HG03575 (cell line): Measurements from ENCODE around the gene MLYCD.

ENCODE experiments used
- ATAC-seq: cut with Tn5 transposase; IDR thresholded peaks from one replicate; pipeline ENCODE4 v1.9.1; 2021; ENCODE audit not compliant: unreplicated experiment, insufficient number of reproducible peaks, low FRiP score; ENCODE audit errors: extremely low read depth

The MLYCD gene

DNA sequence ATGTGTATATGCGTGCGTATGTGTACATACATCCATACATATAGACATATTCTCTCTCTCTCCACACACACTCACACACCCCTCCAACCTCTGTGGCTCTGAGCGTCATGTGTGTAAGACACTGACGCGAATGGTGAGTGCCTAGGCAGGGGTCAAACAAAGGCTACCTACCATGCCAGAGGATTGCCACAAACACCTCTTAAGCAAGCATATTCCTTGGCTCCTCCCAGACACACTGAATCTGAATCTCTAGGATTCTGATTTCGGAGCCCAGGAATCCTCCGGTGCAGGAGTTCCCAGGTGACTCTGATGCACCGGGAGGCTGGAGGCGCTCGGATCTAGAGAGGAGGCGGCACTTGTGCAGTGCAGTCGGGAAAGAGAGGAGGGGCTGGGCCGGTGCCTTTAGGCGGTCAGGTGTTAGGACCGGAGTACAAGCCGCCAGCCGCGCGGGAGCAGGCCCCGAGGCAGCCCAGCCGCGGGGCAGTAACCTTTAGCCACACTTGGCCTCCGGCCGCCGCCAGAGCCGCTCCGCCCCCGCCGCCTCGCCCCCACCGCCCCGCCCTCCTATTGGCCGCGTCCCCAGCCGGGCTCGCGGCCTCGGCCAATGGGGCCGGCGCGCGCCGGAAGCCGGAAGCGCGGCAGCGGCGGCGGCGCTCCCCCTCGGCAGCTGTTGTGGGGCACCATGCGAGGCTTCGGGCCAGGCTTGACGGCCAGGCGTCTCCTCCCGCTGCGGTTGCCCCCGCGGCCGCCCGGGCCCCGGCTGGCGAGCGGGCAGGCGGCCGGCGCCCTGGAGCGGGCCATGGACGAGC, at the start of gene MLYCD:
Gene MLYCD (plus strand): TSS at position 653 of the 809 bp plus-strand sequence. CDS start 30 bp downstream, at position 683.
- no peak for ATAC-seq

GRCh38 chr16:83849421-83849820, 49.5 kb upstream of the MLYCD start:
- no peak for ATAC-seq

DNA sequence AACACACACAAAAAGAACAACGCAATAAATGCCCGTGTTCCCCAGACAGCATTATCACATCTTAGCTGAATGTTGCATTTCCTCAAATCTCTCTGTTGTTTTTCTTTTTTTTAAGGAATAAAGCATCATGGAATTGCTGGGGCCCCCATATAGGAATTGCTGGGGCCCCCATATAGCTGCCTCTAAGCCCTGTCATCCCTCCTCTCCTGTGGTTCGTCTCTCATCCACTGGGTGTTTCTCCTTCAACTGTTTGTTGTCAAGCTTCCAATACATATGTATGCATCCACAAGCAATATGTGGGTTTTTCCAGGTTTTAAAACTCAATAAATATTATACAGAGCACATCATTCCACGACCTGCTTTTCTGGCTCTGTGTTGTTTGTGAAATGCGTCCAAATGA, 48.0 kb upstream of the MLYCD start:
- ATAC-seq, result no peak

DNA sequence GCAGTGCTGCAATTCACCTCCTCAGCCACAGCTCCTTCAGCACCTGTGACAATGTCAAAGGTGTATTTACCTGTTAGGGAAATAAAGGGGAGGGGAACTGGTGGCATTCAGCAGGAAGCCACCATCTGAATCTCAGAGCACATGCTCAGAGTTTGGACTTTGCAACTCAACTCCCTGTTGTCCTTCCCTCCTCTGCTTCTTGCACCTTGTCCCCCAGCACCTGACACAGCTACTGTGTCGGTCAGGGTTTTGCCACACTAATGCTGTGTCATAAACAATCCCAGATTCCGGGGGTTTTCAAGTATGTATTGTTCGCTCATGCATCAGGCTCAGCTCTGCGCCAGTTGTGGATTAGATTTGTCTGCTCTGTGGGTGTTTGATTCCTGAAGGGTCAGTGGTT, 47.4 kb upstream of the MLYCD start:
- no peak for ATAC-seq

- no peak for ATAC-seq
Measured at GRCh38 chr16:83852774-83853173, 46.1 kb upstream of the MLYCD start.

GRCh38 chr16:83853834-83854233, 45.1 kb upstream of the MLYCD start:
- ATAC-seq, result no peak

DNA sequence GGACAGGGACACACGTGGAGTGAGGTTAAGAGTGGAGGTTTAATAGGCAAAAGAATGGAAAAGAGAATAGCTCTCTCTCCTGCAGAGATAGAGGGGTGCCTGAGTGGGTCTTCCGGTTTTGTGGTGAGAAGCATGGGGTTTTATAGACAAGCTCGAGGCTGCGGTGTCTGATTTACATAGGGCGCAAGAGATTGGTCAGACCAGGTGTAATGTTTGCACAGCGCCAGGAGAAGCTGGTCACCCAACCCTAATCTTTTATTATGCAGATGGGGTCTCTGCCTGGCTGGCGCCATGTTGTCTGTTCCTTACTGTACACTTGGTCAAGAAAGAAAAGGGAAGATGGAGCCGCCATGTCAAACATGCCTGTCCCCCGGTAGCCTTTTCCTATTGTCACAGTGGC, 44.5 kb upstream of the MLYCD start:
- ATAC-seq, result no peak

GRCh38 chr16:83856792-83857191, 42.1 kb upstream of the MLYCD start:
- no peak for ATAC-seq

DNA sequence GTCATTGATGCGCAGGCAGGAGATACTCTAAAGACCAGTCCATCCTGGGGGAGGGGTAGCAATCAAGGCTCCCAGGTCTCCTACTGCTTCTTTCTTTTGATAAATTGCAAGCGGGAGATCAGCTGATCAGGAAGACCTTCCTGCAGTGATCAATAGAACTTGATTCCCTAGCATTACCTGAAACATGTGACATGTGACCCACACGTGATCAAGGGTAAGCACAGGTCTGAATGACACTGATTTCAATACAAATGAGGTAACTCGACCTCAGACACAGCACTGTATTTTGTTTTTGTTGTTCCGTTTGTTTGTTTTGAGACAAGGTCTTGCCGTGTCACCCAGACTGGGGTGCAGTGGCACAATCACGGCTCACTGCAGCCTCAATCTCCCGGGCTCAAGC, 39.6 kb upstream of the MLYCD start:
- no peak for ATAC-seq

- no peak for ATAC-seq
Measured at GRCh38 chr16:83862661-83863060, 36.3 kb upstream of the MLYCD start.

DNA sequence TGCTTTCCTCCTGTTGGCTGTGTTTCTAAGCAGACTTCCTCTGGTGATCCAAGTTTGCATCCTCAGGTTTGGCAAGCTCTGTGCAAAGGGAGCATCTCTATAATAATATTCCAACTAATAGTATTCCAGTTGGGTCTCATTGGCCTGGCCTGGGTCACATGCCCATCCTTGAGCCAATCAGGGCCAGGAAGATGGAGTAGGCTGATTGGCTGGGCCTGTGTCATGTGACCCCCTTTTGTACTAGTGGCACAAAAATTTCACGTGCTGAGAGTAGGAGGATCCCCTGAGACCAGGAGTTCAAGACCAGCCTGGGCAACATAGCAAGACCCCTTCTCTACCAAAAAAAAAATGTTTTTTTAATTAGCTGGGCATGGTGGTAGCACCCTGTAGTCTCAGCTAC, 35.2 kb upstream of the MLYCD start:
- no peak for ATAC-seq

- no peak for ATAC-seq
Measured at GRCh38 chr16:83870830-83871229, 28.1 kb upstream of the MLYCD start.

DNA sequence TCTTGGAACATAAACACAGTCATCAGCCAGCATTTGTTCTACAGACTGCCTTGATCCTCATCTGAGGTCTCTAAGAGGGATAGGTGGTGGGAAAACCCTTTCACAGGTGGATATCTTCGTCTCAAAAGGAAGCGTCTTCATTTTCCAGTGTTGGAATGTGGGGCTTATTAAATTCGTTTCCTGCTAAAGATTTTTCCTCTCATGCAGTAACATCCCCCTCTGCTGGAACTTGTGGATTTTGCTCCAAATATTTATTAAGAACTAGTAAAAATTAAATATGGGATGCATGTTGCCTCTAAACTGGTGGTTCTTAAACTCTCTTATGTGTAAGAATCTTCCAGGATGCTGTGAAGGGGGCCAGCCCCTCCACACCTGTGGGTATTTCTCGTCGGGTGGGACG, 20.1 kb upstream of the MLYCD start:
- ATAC-seq, result no peak

DNA sequence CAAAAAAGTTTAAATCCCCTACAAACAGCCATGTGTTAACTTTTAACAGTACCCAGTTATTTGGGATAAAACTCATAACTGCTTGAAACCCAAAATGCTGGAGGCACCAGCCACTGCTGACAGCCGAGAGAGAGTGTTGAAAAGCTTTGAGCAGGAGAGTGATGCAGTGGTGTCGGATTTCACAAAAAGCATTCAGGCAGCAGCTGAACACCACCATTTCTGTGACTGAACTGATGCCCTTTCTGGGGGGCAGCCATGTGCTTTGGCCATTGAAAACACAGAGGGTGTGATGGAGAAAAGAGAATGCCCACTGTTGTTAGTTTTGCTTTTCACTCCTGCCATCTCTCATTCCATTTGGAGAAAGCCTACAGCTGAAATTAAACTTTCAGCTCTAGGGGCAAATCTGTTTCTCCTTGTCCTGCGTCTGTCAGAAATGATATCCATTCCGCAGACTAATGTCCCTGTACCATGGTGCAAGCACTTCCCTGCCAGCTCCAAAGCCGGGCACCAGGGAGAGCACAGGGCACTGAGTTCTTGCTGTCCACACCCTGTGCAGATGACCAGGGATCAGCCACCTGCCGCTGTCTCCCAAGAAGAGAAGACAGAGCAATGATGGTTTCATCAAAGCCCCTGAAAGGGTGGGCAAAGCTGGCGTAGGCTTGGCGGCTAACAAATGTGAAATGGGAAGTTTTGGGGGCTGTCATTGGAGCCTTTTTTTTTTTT, 16.6 kb upstream of the MLYCD start:
- ATAC-seq, result no peak

GRCh38 chr16:83886199-83886971, 12.5 kb upstream of the MLYCD start:
- ATAC-seq, result no peak

- ATAC-seq, result no peak
Measured at GRCh38 chr16:83887080-83887479, 11.8 kb upstream of the MLYCD start.

DNA sequence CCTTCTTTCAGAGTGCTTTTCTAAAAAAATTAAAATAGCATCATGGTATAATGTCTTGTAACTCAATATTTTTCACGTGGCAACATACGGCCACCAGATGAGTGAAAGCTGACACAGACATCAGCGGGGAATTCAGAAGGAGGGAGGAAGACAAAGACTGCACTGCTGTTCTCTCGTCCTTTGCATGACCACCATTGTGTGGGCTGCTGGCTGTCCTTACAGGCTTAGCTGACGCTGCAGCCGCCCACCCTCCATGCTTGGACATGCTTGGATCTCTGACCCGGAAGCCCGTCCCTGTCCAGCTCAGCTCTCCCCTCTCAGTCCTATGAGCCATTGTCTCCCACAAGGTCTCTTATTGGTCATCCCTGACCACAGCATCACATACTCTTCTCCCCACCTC, 11.4 kb upstream of the MLYCD start:
- ATAC-seq, result no peak

- no peak for ATAC-seq
Measured at GRCh38 chr16:83888672-83889044, 10.3 kb upstream of the MLYCD start.

DNA sequence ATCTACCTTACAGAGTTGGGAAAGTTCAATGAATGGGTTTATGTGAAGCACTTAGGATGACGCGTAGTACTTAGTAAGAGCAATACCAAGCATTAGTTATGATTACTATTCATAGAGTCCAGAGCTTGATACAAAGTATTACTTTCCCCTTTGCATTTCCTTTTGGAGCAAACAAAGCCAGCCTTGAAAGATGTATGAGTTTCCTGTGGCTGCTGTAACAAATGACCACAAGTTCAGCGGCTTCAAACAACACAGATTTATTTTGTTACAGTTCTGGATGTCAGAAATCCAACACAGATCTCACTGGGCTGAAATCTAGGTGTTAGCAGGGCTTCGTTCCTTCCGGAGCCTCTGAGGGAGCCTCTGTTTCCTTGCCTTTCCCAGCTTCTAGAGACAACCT, 8.6 kb upstream of the MLYCD start:
- ATAC-seq, result no peak

- no peak for ATAC-seq
Measured at GRCh38 chr16:83891742-83892141, 7.2 kb upstream of the MLYCD start.
